Measurements from ENCODE around the gene SLC22A23.

Gene SLC22A23

DNA sequence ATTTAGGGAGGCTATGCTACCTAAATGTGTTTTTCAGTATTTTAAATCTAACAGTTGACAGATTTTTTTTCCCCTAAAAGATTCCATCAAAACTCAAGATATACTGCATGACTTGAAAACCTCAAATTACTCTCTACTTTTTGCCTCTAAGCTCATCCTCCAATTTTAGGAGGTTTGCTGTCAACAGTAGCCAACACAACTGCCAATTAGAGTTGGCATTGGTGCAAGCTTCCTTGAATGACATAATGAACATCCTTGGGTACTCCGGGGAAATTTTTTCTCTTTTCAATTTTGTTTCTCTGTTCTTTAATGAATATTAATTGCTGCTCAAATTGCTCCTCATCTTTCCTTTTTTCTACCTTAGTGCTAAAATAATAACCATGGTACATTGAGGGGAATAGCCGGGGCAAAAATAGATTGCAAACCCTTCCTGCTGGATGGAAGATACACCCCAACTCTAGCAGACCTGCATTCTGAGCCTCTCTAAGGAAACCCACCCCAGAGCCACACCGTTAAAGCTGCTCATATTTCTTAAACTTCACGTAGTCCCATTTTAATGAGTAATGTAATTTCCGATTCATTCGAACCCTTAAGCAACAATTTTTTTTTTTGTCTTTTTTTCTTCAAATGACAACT, 34.3 kb downstream of the SLC22A23 start:
- DNase-seq = peak in 1 of 51 donors; percentile 30

DNA sequence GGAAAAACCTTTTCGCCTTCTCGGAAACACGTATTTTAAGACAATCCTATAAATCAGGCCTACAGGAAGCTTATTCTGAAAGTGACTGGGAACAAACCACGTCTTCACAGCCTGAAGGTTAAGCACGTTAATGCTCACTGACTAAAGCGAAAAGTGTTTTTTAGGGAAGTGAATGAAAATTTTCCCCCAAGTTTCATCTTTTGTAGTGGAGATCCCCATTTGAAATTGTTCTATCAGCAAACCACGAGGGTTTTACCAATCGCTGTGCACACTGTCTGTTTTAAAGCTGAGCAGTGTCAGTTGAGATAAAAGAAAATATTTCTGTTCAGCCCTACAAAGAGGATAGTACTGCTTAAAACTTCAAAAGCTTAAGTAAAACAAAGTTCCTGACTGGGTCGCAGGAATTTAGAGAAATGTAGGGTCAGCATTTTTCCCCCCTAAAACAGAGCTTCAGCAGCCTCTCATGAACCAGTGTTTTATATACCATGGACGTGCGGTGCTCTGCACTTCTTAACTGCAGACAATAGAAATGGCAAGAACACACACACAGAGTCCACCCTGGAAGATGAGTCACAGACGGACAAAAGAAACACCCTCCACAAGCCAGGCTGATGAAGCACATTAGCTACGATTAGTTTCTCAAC, 34.9 kb downstream of the SLC22A23 start:
- DNase-seq = no peak

DNA sequence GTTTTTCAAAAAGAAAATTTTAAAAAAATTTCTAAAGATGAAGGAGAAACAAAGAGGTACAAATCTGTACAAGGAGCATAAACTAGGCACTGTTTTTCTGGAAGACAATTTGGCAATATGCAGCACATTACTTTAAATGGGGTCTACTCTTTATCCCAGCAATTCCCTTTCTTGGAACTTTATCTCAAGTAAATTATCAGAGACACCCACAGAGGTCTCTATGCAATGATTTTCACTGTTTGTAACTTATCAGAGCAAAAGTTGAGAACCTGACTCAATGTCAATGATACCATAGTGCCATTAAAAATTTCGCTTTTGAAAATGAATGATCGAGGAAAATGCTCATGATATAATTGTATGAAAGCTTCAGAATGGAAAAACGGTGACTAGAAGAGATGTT, 35.7 kb downstream of the SLC22A23 start:
- no peak for DNase-seq

DNA sequence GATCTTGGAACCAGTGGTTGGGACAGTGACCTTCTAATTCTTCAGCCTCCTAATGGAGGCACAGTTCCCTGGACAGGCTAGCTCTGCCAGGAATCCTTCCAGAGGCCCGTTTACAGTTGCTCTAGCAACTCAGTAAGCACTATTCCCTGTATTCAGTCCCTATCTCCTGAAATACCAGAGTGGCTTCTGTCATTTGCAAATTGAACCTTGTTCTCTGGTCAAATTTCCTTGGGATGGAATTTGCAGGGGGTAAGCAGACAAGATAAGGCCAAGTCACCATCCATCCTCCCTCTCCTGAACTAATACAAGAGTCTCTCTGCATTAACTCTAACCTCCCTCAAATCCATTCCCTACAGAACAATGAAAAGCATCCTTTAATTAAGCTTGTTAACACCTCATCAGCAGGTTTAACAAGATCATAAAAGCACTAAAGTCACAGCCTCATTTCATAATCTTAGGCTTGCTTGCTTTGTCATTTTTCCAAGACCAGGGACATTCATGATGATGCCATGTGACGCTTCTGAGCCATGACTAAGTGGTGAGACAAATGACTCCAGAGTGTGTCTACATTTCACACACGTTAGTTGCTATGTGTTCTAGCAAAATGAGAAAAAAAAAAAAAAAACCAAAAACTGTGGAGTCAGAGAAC, 37.1 kb downstream of the SLC22A23 start:
- DNase-seq = no peak

DNA sequence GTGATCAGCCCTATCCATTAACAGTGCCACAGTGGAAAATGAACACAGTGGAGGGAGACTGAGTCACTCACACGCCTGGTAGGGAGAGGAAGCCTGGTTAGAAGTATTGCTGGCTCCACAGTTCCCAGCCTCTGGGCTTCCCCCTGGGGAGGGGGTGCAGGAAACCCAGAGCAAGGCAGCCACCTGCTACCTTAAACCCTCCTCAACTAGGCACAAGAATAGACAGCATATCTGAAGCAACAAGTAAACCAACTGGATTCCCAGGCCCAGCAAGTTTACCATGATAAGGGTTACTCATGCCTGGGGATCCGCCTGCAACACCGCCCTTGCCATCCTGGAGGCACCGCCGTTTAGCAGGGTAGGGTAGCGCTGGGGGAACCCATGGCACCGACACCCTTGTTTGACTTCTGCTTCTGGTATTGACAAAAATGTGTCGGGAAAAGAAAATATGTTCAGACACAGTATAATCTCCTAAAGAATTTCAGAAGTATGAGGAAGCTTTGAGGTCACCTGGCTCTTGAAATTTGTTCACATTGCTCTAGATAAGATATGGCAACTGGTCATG, 38.3 kb downstream of the SLC22A23 start:
- DNase-seq = no peak

DNA sequence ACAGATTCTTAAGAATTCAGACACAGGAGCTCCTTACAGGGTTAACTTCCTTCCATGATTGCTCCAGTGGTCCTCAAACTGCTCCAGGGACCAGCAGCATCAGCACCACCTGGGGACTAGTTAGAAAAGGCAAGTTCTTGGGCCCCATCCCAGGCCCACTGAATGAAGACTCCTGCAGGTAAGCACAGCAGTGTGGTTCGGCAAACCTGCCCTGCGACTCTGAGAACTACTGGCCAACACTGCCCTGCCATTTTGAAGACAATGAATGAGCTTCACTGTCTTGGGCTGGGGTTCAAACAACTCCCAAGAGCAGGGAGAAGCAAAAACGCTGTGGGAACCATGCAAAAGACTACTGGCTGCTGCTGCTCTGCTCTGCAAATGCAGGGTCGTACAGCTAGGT, 39.4 kb downstream of the SLC22A23 start:
- DNase-seq = no peak

DNA sequence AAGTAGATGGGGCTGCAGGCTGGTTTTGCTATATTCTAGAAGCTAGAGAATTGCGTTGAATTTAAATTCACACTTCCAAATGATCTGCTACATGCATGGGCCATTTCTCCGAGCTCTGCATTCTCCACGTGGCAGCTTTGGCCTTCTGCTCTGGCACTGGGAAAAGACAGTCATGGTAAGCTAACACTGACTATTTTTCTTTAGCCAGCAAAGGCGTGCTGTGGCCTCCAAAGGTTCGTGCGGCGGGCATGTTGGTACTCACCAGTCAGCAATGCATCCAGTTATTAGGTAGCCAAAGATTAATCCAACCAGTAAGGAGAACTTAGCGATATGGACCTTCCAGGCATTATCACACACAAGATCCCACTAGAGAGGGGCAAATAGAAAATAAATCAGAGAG, 41.4 kb downstream of the SLC22A23 start:
- DNase-seq = no peak

DNA sequence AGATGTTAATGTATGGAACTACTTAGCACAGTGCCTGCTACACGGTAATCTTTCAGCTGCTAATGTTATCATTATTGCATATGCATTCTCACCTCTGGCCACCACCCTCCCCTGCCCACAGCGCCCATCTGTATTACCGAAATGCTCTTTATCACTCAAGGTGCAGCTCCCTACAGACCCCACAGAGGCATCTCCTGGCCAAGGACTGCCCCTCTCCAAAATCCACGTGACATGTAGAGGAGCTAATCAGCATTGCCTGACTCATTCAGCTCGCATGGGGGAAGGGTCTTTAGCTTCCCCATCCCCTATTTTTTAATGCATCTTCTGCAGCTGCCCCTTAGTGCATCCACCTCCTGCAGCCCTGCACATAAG, 41.8 kb downstream of the SLC22A23 start:
- no peak for DNase-seq

DNA sequence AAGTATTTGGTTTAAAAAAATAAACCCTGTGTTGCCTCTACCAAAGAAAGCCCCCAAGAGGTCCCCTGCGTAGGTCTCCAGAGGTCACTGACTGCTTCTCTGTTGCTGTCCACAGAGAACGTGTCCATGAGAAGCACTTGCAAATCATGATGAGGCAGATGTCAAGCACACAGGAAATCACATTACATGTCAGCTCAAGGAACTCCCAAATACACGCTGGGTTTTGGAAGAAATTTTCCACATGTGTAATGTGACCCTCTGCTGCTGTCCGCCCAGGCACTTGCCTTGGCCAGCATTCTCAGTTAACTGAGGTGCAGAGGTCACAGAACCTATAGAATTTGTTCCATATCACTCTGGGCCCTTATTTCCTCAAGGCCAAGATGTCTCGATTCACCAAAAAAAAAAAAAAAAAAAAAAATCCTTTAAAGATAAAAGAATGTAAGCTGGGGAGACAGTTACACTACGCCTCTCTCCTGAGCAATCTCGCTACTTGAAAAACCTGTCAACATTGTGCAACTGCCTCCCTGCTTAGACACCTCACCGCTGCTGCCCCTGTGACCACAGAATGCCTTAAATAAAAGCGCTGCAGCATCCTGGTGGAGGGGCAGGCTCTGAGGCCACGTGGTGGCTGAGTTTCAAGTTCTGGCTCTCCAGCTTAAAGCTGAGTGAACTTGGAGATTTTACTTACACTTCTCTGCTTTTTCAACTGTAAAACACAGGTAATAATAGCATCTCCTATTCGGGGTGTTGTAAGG, 42.3 kb downstream of the SLC22A23 start:
- no peak for DNase-seq

DNA sequence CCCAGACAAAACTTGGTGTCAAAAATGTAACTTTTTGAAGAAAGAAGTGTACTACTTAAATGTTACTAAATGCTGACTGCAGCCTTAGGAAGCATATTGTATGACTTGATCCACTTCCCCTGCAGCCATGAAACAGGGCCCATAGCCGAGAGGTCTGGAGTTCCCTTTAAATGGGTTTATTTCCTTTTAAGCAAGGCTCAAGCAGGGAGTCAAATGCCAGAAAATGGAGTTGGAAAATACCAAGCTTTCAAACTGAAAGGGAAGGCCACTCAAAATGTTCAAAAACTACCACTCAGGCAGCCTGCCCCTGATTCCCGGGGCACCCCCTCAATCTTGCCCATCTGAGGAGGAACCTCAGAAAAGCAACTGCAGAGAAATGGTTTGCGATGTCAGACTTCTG, 43.3 kb downstream of the SLC22A23 start:
- no peak for DNase-seq

DNA sequence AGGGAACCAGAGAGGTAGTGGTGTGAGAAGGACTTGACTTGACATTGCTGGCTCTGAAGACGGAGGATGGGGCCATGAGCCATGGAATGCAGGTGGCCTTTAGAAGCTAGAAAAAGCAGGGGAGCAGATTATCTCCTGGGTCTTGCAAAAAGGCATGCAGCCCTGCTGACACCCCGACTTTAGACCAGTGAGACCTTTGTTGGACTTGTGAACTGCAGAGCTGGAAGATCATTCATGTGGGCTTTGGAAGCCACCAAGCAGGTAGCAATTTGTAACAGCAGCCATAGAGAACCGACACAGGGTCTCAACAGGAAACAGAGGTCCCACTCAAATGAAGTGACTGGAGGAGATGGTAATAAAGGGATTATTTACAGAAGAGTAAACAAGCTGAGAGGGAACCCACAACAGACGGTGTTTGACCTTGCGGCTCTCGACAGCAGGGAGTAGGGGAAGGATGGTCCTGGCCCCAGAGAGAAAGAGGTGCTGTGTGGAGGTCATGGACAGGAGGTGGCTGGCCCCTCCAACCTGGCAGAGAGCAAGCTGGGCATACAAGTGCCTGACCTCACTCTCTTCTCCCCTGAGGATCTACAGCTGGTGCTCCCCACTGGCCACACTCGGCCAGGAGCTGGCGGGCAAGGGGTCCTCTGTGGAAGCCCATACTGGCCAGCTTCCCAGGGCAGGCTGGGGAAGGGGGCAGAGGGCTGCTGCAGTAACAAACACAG, 43.9 kb downstream of the SLC22A23 start:
- DNase-seq = no peak

DNA sequence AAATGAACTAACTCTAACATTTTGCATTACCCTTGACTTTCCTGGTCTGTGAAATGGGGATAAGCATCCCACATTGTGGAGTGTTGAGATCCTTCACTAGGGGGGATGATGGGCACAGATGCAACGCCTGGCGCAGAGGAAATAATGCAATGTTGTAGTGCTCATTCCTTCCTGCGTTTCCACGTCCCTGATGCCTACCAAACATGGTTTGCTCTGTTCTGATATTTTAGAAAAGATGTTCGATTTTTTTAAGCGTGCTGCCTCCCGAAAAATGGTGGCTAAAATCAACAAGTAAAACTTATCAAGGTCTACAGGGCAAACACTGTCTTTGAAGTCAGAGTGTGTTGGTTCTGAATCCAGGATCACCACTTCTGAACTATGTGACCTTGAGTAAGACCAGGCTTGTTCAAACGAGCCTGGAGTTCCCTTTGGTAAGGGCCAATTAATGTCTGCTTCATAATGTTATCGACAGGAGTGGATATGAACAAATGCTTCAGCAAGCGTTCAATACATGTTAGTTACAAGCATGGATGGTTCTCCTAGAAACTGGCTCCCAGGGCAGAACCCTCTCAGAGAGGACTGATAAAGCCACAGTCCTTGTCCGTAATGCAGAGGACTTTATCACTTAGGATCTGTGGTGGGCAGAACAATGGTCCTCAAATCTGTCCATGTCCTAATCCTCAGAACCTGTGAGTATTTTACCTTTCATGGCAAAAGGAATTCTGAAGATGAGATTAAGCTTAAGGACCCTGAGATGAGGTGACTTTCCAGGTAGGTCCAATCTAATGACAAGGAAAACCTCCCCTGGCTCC, 44.7 kb downstream of the SLC22A23 start:
- no peak for DNase-seq

DNA sequence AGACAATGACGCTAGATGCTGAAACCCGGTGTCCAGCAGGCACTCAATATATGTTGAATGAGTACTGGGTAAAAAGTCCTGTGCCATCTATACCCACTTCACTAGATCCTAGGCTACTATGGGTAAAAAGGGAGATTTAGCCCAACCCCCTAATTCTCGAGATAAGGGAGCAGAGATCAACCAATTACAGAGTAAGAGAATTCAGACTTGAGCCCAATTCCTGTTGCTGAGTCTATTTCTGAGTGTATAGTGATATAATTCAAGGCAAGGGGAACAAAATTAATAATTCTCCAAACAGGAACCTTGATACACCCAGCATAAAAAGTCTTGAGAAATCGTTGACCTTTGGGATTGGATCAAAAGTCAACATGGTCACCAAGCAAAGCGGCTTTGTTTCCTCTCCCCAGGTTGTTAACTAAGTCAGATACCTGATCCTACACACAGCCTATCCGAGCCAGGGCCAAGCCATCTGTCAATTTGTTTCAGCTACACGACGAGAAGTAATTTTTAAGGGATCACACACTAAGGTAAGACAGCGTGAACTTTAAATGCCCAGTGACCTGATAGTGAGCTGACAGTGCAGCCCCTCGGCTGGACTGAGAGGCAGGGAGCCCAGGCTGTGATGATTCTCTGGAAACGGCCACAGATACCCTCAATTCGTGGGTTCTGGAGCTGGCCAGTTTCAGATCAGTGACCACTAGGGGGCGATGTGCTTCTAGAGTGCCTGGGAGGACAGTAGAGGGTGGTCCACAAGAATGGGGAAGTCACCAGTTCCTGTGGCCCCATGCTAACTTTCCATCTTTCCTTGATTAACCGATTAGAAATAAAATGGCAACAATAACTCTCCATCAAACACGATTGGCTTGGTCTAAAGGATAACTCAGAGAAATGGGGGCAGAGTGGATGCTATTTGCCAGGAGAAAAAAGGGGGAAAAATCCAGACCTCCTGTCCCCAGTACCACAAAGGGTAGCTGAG, 46.2 kb downstream of the SLC22A23 start:
- peak in 34 of 51 donors; percentile 7 to 76 (median 40) for DNase-seq

DNA sequence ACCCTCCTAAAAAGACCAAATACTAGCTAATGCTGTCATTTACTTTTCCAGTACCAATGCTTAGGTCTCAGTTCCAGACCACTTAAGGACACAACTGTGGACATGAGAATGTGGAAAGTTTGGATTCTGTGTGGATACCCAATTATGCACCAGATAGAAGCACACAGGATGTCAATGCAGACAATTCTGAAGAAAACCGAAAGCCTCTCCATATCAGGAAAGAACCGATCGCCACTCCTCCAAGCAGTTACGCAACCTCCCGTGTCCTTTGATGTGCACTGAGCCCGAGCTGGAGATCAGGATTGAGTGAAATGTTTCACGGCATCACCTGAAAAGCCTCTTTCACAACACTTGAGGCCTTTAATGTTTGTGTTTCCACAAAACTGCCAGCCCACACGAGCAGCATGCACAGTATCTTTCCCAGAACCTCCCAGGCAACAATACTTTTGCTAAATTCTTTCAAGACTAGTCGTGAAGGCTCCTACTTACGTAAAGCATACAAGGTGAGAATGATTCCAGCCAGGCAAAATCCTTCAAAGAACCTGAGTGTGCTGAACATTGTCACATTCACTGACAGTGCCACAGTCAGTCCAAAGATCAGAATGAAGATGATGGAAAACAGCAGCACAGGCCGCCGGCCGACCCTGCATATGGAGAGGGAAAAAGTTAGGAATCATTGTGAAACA, 47.0 kb downstream of the SLC22A23 start:
- DNase-seq = no peak

DNA sequence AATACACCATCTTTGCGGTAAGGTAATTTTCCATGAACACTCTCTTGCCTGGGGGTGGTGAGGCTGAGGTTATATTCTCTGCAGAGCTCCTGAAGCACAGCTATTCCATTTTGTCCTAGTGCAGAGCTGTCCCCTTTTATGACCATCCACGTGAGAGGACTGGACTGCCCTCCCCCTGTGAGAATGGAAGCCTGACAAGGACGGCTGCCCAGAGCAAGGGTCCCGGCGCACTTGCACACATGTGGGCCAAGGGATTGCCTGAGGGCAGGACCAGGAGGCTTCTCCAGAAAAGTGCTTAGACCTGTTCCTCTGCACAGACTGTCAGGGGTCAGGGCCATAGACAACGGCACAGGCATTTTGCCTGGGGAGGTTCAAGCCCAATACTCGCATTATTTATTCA, 48.2 kb downstream of the SLC22A23 start:
- DNase-seq = no peak

DNA sequence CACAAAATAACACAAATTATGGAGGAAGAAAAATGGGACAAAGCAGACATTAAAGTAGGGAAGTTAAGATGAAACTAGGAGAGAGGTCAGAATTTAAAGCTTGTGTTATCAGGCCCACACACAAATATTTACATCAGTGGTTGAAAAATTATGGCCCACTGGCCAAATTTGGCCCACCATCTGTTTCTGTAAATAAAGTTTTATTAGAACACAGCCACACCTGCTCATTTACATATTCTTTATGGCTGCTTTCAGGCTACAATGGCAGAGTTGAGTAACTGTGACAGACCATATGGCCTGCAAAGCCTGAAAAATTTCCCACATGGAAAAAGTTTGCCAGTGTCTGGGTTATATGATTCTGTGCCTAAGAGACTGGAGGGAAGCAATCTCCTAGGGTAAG, 49.0 kb downstream of the SLC22A23 start:
- DNase-seq = no peak

DNA sequence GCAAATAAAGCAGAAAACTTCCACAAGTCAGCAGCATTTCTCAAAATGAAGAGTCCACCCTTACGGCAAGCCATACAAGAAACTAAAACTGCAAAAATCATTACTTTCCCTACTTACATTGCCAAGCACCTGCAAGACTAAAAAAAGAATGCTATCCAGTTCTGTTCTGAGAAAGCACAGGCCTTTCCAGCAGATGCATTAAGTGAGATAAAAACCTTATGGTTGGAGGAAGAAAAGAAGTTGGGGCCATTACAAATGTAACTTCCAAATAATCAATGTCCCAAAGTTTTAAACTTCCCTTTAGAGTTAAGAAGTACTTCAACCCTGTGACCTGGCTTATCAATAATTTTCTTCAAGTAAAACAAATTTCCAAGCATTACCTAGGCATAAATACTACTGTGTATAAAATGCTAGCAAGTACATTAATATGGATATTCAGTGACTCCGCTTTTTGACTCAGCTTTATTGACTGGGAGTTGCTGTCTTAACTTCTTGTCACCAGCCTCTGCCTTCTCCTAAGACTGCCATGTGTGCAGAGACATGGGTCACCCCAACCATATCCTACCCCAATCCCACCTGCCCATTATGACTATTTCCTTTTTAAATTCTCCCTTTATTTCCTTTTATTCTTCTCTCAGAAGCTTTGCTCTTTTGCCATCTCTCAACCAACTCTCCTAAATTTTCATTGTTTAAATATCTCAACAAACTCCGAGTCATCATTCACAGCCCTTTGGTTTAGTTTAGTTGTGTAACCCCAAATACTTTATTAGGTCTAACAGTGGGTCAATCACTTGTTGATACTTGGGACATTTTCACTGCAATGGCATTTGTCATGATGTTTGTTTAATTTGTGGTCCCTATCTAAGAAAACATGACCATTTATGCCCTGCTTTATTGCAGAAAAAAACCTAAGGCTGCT, 49.7 kb downstream of the SLC22A23 start:
- DNase-seq = no peak

Measured in hypothalamus (tissue), 51 donors.